Stomach (tissue), 9 donors: ENCODE measurements around the gene KCNIP3. TPM values are rescaled to one million over a fixed set of nuclear protein-coding genes. Genes with fewer than 3 reads are reported as not detected.

Source experiments
- DNase-seq, 2 donors: peaks; one replicate each; pipeline versions ENCODE4 v3.0.0 to v3.0.0-alpha.2; 2013 to 2019
- H3K27ac ChIP-seq, 5 donors: fragments of 200-600 bp in 4 of 5; sonication (generic) in 4 of 5; one replicate each; pipeline ENCODE4 v1.5.1; 2013 to 2019; ENCODE audit warnings: mild to moderate bottlenecking in 1 of 5, moderate library complexity in 1 of 5
- H3K27me3 ChIP-seq, 3 donors: fragments of 200-600 bp; sonication (generic); one replicate each; pipeline ENCODE4 v1.5.1; 2017 to 2019; ENCODE audit warnings: mixed run types in 1 of 3
- H3K36me3 ChIP-seq, 4 donors: fragments of 200-600 bp; sonication (generic); 1 replicate in 3 of 4; 2 replicates in 1 of 4; pipeline ENCODE4 v1.5.1; 2016 to 2019
- H3K4me1 ChIP-seq, 4 donors: fragments of 200-600 bp; sonication (generic); one replicate each; pipeline ENCODE4 v1.5.1; 2016 to 2019
- H3K4me3 ChIP-seq, 4 donors: fragments of 200-600 bp; sonication (generic) in 3 of 4; one replicate each; pipeline ENCODE4 v1.5.1; 2016 to 2019; ENCODE audit warnings: mild to moderate bottlenecking in 1 of 4
- H3K9me3 ChIP-seq, 4 donors: fragments of 200-600 bp; sonication (generic); one replicate each; pipeline ENCODE4 v1.5.1; 2016 to 2019
- CTCF ChIP-seq, 7 experiments: fragments of 450-650 bp in 4 of 7; fragments of 200-600 bp in 3 of 7; sonication (generic) in 3 of 7; IDR thresholded peaks; one replicate each; pipeline ENCODE4 v1.5.1; 2016 to 2019; ENCODE audit warnings: antibody characterized with exemption in 7 of 7, control low read depth in 2 of 7, mild to moderate bottlenecking in 1 of 7
- EP300 ChIP-seq: sonication (generic); formaldehyde crosslinking; IDR thresholded peaks from one replicate; pipeline ENCODE4 v1.6.1; 2017; ENCODE audit warnings: antibody characterized with exemption
- POLR2A ChIP-seq, 4 donors: fragments of 450-650 bp; IDR thresholded peaks; one replicate each; pipeline ENCODE4 v1.6.1; 2016; ENCODE audit warnings: antibody characterized with exemption in 4 of 4, control low read depth in 2 of 4, mild to moderate bottlenecking in 1 of 4, moderate library complexity in 1 of 4
- POLR2AphosphoS5 ChIP-seq, 3 donors: sonication (generic); formaldehyde crosslinking; IDR thresholded peaks; one replicate each; pipeline ENCODE4 v1.6.1; 2016; ENCODE audit warnings: antibody characterized with exemption in 3 of 3
- WGBS, 5 donors: extraction: QIAGEN DNeasy Blood & Tissue Kit in 3 of 5; methylation state at CpG; one replicate each; pipeline versions ENCODE4 v1.1.5 to v1.1.7; 2013 to 2018; 5-methylcytosine and 5-hydroxymethylcytosine counted together
- intact Hi-C: fragments of 100-400 bp; cut with DNase I; formaldehyde crosslinking; loops from one replicate; pipeline ENCODE4 v1.15.1; 2023; ENCODE audit warnings: low total_unique reads
- polyA plus RNA-seq, 3 donors: library from polyadenylated mRNA; stranded (reverse); fragments of 200-250 nt; gene quantifications; one replicate each; pipeline ENCODE4 v1.2.3, GENCODE V29; 2013
- total RNA-seq, 5 donors: library from RNA; depleted of rRNA; stranded (reverse); fragments of >200 nt; gene quantifications; one replicate each; pipeline versions ENCODE4 v1.1.0 to v1.2.3, GENCODE V29; 2014 to 2016
- donor health status: healthy with polysubstance abuse.
- donor health status: Bipolar disorder and iron deficiency.
- donor health status: healthy.

The KCNIP3 gene
- total and polyA plus RNA-seq, 8 donors = 1.3 to 4.4 (median 2.7) TPM; not detected in 2

GRCh38 chr2:95336406-95336805 lies 39.3 kb downstream of the KCNIP3 start:
- Histone ChIP-seq H3K27ac (no peak overlapping the region), H3K4me3 (no peak overlapping the region), H3K9me3 (no peaks in the 10 kb centered on the region), H3K27me3 (no peaks in the 10 kb centered on the region), H3K4me1 (no peaks in the 10 kb centered on the region), H3K36me3 (no peaks in the 10 kb centered on the region)
- intact Hi-C loops = no loop called here
- no peak for DNase-seq
- 55 to 69% (median 62%) methylated on average over 2 of the region's 2 CpGs for whole genome bisulfite sequencing, 5 donors
- TF ChIP-seq EP300 (no peak), CTCF (IDR thresholded peaks at IDR 0.05) (no peak), POLR2AphosphoS5 (IDR thresholded peaks at IDR 0.05) (no peak), POLR2A (IDR thresholded peaks at IDR 0.05) (no peak)

GRCh38 chr2:95337829-95338228 lies 40.7 kb downstream of the KCNIP3 start:
- no peak for TF ChIP-seq POLR2AphosphoS5 (IDR thresholded peaks at IDR 0.05)
- no peak for TF ChIP-seq CTCF (IDR thresholded peaks at IDR 0.05)
- TF ChIP-seq POLR2A (IDR thresholded peaks at IDR 0.05) = no peak
- TF ChIP-seq EP300 = no peak
- Histone ChIP-seq H3K27ac (no peak overlapping the region), H3K4me3 (no peak overlapping the region), H3K27me3 (peaks cover 0 to 5% (median 0%) of the 10 kb centered on the region in 3 donors), H3K4me1 (no peaks in the 10 kb centered on the region), H3K36me3 (no peaks in the 10 kb centered on the region), H3K9me3 (no peaks in the 10 kb centered on the region)
- intact Hi-C loops = no loop called here
- no peak for DNase-seq
- 65 to 72% (median 69%) methylated on average over 7 of the region's 7 CpGs for WGBS, 5 donors

GRCh38 chr2:95342556-95343320 lies 45.6 kb downstream of the KCNIP3 start:
- intact Hi-C loops = no loop called here
- Histone ChIP-seq H3K4me3 (no peak overlapping the region), H3K9me3 (no peaks in the 10 kb centered on the region), H3K36me3 (no peaks in the 10 kb centered on the region), H3K4me1 (peaks cover 13 to 26% (median 19%) of the 10 kb centered on the region in 4 donors), H3K27me3 (peaks cover 0 to 51% (median 20%) of the 10 kb centered on the region in 3 donors), H3K27ac (no peak overlapping the region)
- no peak for TF ChIP-seq EP300
- TF ChIP-seq POLR2A (IDR thresholded peaks at IDR 0.05) = no peak
- TF ChIP-seq CTCF (IDR thresholded peaks at IDR 0.05) = no peak
- TF ChIP-seq POLR2AphosphoS5 (IDR thresholded peaks at IDR 0.05) = no peak
- DNase-seq = no peak
- 78 to 84% (median 81%) methylated on average over 12 of the region's 12 CpGs for WGBS, 5 donors

GRCh38 chr2:95343429-95344214 lies 46.5 kb downstream of the KCNIP3 start:
- no peaks in the 10 kb centered on the region for H3K36me3 ChIP-seq
- no peak for DNase-seq
- H3K9me3 ChIP-seq = no peaks in the 10 kb centered on the region
- H3K4me1 ChIP-seq = peaks cover 13 to 34% (median 22%) of the 10 kb centered on the region in 4 donors
- no peak overlapping the region for H3K4me3 ChIP-seq
- TF ChIP-seq POLR2A (IDR thresholded peaks at IDR 0.05) (no peak), EP300 (no peak), CTCF (IDR thresholded peaks at IDR 0.05) (no peak), POLR2AphosphoS5 (IDR thresholded peaks at IDR 0.05) (no peak)
- peaks cover 0 to 60% (median 20%) of the 10 kb centered on the region in 3 donors for H3K27me3 ChIP-seq
- WGBS, 5 donors = 78 to 88% (median 84%) methylated on average over 7 of the region's 7 CpGs
- intact Hi-C loops = no loop called here
- no peak overlapping the region for H3K27ac ChIP-seq
